H7 (cell line): Measurements from ENCODE around the gene MALAT1. TPM values are rescaled to one million over a fixed set of nuclear protein-coding genes. Genes with fewer than 3 reads are reported as not detected.
"Not testable (repeated sequence)": the region's sequence is repeated elsewhere in the genome, so short reads cannot be mapped to it uniquely, and the experiment has no call there.

Experiments
- DNase-seq: peaks from one replicate; pipeline ENCODE4 v3.0.0; 2012
- H3K27me3 ChIP-seq: 2 replicates; pipeline ENCODE4 v1.6.0; 2011; ENCODE audit warnings: mild to moderate bottlenecking, low read length; ENCODE audit not compliant: control insufficient read depth, insufficient read depth
- H3K36me3 ChIP-seq: replicated peaks from 2 replicates; pipeline ENCODE4 v1.5.1; 2011; ENCODE audit warnings: low read length; ENCODE audit not compliant: control insufficient read depth, insufficient read depth
- H3K4me3 ChIP-seq: 2 replicates; pipeline ENCODE4 v1.5.1; 2011; ENCODE audit warnings: low read depth, mild to moderate bottlenecking, control low read depth, low read length, moderate library complexity; ENCODE audit not compliant: insufficient read depth
- total RNA-seq: library from RNA; depleted of rRNA; stranded (reverse); fragments of >200 nt; shearing (Covaris generic); gene quantifications from 2 replicates; pipeline ENCODE4 v1.2.3, GENCODE V29; 2014

Gene MALAT1
- total RNA-seq, 1 experiment from 2014 or later = 456 TPM

DNA sequence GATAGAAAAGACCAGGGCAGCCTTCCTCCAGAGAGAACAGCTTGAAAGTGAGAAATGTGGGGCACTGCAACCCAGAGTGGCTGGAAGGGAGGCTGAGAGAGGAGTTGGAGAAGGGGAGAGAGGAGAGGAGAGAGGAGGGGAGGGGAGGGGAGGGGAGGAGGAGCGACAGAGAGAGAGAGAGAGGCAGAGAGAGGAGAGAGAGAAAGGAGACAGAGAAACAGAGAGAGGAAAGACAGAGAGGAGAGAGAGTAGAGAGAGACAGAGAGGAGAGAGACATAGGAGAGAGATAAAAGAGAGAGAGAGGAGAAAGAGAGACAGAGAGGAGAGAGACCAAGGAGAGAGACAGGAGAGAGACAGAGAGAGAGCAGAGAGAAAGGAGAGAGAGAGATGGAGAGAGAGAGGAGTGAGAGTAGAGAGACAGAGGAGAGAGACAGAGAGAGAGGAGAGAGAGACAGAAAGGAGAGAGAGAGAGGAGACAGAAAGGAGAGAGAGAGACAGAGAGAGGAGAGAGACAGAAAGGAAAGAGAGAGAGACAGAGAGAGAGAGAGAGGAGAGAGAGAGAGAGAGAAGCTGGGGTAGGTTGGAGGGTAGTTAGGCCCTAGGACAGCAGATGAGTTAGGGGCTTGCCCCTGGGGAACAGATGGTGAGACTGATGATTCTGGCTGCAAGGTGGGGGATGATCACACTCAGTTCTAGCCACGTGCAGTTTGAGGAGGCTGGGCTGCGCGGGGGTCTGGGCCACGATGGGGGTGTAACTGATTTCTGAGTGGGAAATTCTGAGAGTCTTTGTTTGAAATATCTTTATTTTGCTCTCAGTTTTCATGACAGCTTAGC lies 17.5 kb downstream of the MALAT1 start:
- Histone ChIP-seq H3K4me3 (no peak overlapping the region), H3K36me3 (no peaks in the 10 kb centered on the region), H3K27me3 (no peaks in the 10 kb centered on the region)
- DNase-seq = peak; percentile 36

- not testable (repeated sequence) for DNase-seq, H3K27me3 ChIP-seq, H3K4me3 ChIP-seq, H3K36me3 ChIP-seq
These were observed 20.2 kb downstream of the MALAT1 start for GRCh38 chr11:65518941-65519549.

GRCh38 chr11:65521777-65522521 lies 23.1 kb downstream of the MALAT1 start:
- not testable (repeated sequence) for H3K4me3 ChIP-seq, H3K36me3 ChIP-seq, DNase-seq, H3K27me3 ChIP-seq

- DNase-seq, H3K36me3 ChIP-seq, H3K27me3 ChIP-seq, H3K4me3 ChIP-seq: not testable (repeated sequence)
These were observed 24.1 kb downstream of the MALAT1 start for GRCh38 chr11:65522718-65523630.

- DNase-seq, H3K36me3 ChIP-seq, H3K4me3 ChIP-seq, H3K27me3 ChIP-seq: not testable (repeated sequence)
These were observed 24.8 kb downstream of the MALAT1 start for GRCh38 chr11:65523631-65523968.

DNA sequence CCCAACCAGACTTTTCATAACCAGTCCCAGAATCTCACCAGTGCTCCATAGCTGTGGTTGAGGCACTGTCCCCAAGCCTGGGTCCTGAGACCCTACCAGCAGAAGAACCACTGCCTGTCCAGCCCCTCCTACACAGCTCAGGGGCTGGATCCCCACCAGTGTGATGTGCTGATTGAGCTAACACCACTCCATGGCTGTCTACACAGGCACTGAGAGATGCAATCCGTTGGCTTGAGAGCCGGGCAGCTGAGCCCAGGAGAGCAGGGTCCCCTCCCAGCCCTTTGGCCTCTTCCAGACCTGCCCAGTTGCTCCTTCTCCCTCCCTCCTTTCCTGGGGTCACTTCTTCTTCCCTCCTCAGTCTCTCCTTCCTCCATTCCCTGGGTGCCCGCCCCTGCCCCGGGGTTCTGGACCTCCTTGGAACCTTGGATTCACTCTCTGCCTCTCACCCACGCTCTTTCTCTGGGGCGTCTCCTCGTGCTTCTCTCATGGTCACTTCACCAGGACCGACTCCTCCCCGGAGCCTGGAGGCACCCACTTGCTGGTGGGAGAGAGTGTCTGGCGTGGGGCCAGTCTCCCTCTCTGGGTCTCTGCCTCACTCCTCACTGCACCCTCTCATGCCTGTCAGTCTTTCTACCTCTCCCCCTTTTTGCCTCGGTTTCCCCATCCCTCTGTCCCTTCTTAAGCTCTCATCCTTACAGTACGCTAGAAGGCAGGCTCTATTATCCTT lies 25.3 kb downstream of the MALAT1 start:
- no peak for DNase-seq
- peak overlapping the region; percentile 33 for H3K4me3 ChIP-seq
- H3K36me3 ChIP-seq = peaks cover 5% of the 10 kb centered on the region; the same call in 1 of the 2 replicates
- peaks cover 4% of the 10 kb centered on the region for H3K27me3 ChIP-seq

- Histone ChIP-seq H3K4me3 (peak within 1 kb of the TSS; percentile 95), H3K27me3 (peaks cover 4% of the 10 kb centered on the region)
- peak; percentile 99 for DNase-seq
These were observed 26.1 kb downstream of the MALAT1 start, which contains the start of gene SCYL1 for GRCh38 chr11:65524741-65525545. TSS of gene SCYL1 (plus strand) at chr11:65525083. CDS start at chr11:65525154, 71 bp downstream.

DNA sequence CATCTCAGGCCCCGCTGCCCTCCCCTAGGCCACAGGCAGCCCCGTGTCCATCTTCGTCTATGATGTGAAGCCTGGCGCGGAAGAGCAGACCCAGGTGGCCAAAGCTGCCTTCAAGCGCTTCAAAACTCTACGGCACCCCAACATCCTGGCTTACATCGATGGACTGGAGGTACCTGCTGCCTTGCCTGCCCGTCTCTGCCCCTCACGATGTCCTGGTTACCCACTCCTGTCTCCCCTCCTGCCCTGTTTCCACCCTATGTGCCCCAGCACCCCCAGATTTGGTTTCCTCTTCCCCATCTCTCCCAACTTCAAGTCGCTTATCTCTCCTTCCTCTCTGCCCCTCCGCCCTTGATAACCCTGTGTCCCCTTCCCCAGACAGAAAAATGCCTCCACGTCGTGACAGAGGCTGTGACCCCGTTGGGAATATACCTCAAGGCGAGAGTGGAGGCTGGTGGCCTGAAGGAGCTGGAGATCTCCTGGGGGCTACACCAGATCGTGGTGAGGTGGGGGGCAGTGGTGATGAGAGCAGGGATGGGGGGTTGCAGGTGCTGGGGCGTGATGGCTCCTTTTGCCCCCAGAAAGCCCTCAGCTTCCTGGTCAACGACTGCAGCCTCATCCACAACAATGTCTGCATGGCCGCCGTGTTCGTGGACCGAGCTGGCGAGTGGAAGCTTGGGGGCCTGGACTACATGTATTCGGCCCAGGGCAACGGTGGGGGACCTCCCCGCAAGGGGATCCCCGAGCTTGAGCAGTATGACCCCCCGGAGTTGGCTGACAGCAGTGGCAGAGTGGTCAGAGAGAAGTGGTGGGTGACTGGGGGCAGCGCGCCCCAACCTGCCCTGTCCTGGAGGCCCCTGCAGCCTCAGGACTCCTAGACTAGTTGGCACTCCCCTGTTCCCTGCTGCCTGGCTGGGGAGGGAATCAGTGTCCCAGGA lies 27.0 kb downstream of the MALAT1 start:
- H3K27me3 ChIP-seq = peaks cover 4% of the 10 kb centered on the region
- H3K4me3 ChIP-seq = peak overlapping the region; percentile 95
- DNase-seq = peak; percentile 38
- H3K36me3 ChIP-seq = peaks cover 9% of the 10 kb centered on the region

More at GRCh38 chr11:65524741-65525545, 26.1 kb downstream of the MALAT1 start, which contains the start of gene SCYL1:
- H3K36me3 ChIP-seq = peaks cover 5% of the 10 kb centered on the region; the same call in 1 of the 2 replicates

DNA sequence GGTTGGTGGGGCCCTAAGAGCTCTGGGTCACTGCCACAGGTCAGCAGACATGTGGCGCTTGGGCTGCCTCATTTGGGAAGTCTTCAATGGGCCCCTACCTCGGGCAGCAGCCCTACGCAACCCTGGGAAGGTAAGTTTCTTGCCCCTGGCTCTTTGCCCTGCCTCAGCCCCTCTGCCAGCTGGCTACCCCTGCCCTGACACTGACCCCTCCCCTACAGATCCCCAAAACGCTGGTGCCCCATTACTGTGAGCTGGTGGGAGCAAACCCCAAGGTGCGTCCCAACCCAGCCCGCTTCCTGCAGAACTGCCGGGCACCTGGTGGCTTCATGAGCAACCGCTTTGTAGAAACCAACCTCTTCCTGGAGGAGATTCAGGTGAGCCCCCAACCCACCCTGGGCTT lies 27.9 kb downstream of the MALAT1 start:
- Histone ChIP-seq H3K4me3 (no peak overlapping the region), H3K27me3 (peaks cover 4% of the 10 kb centered on the region), H3K36me3 (peaks cover 16% of the 10 kb centered on the region)
- no peak for DNase-seq

GRCh38 chr11:65528819-65529350 lies 30.0 kb downstream of the MALAT1 start:
- no peak for DNase-seq
- peaks cover 22% of the 10 kb centered on the region for H3K36me3 ChIP-seq
- peaks cover 2% of the 10 kb centered on the region for H3K27me3 ChIP-seq
- no peak overlapping the region for H3K4me3 ChIP-seq

DNA sequence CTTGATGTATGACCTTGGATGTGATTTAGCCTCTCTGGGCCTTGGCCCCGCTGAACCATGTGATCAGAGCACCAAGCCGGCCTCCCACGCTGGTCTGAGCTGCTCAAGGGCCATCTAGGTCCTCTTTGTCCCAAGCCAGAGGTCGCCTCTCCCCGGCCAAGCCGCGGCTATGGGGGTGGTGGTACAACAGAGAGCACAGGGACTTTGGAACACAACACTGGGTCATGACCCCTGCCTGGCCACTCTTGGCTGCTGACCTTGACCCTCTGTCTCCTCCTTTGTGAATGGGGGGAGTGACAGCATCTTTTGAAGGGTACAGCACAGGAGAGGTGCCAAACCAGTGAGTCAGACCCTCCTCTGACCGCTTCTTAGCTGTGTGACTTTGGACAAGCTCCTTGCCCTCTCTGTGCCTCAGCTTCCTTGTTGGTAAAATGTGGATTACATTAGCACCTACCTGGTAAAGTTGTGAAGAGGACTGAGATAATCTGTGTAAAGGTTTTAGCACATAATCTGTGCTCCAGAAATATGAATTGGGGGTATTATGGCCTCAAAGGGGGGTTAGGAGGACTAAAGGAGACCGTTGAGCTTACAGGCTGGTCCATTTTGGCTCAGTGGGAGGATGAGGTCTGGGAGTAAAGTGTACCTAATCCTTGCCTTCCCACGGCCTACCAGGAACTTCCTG lies 30.8 kb downstream of the MALAT1 start:
- peak; percentile 24 for DNase-seq
- Histone ChIP-seq H3K36me3 (peaks cover 22% of the 10 kb centered on the region), H3K4me3 (no peak overlapping the region), H3K27me3 (no peaks in the 10 kb centered on the region)
